Loucy (cell line): ENCODE data around the gene KDELR3.

Source experiments
- H2AFZ ChIP-seq: fragments of 200-600 bp; sonication (generic); 2 replicates; pipeline ENCODE4 v1.6.0; 2016; ENCODE audit warnings: antibody characterized with exemption, mild to moderate bottlenecking, low read length, moderate library complexity
- H3F3A ChIP-seq: fragments of 200-600 bp; 2 replicates; pipeline ENCODE4 v1.6.0; 2016; ENCODE audit warnings: antibody characterized with exemption, low read depth, mild to moderate bottlenecking
- H3K27me3 ChIP-seq: fragments of 200-600 bp; sonication (generic); 2 replicates; pipeline ENCODE4 v1.6.1; 2014; ENCODE audit warnings: low read length, mild to moderate bottlenecking; ENCODE audit not compliant: insufficient read depth, poor library complexity, severe bottlenecking
- H3K36me3 ChIP-seq: fragments of 200-600 bp; sonication (generic); 2 replicates; pipeline ENCODE4 v1.6.1; 2016; ENCODE audit warnings: low read length; ENCODE audit not compliant: insufficient read depth
- H3K4me1 ChIP-seq: fragments of 200-600 bp; sonication (generic); 2 replicates; pipeline ENCODE4 v1.5.1; 2014; ENCODE audit warnings: low read length, mild to moderate bottlenecking; ENCODE audit not compliant: insufficient read depth, poor library complexity, severe bottlenecking
- H3K4me2 ChIP-seq: fragments of 200-600 bp; sonication (generic); 2 replicates; pipeline ENCODE4 v1.6.0; 2014; ENCODE audit warnings: antibody characterized with exemption, low read length, low read depth, mild to moderate bottlenecking; ENCODE audit not compliant: poor library complexity, severe bottlenecking
- H3K4me3 ChIP-seq: fragments of 200-600 bp; sonication (generic); 2 replicates; pipeline ENCODE4 v1.5.1; 2014; ENCODE audit warnings: low read length, mild to moderate bottlenecking, mixed read lengths; ENCODE audit not compliant: poor library complexity, severe bottlenecking
- H3K79me2 ChIP-seq: fragments of 200-600 bp; sonication (generic); 2 replicates; pipeline ENCODE4 v1.6.1; 2014; ENCODE audit warnings: low read length; ENCODE audit not compliant: insufficient read depth
- H3K9ac ChIP-seq: fragments of 200-600 bp; sonication (generic); 2 replicates; pipeline ENCODE4 v1.6.0; 2014; ENCODE audit warnings: mild to moderate bottlenecking, low read depth, low read length, moderate library complexity; ENCODE audit not compliant: poor library complexity, severe bottlenecking
- H3K9me2 ChIP-seq: fragments of 200-600 bp; sonication (generic); replicated peaks from 2 replicates; pipeline ENCODE4 v1.6.1; 2016; ENCODE audit warnings: low read depth, low read length, mixed read lengths
- H3K9me3 ChIP-seq: fragments of 200-600 bp; sonication (generic); 2 replicates; pipeline ENCODE4 v1.6.1; 2014; ENCODE audit warnings: mild to moderate bottlenecking, antibody characterized with exemption, low read length, low read depth; ENCODE audit not compliant: insufficient read depth
- H4K20me1 ChIP-seq: fragments of 200-600 bp; sonication (generic); 2 replicates; pipeline ENCODE4 v1.6.0; 2014; ENCODE audit warnings: antibody characterized with exemption, low read length, mild to moderate bottlenecking; ENCODE audit not compliant: insufficient read depth, poor library complexity, severe bottlenecking
- CTCF ChIP-seq: fragments of 200-600 bp; sonication (generic); conservative IDR thresholded peaks from 2 replicates; pipeline ENCODE4 v1.5.1; 2014; ENCODE audit warnings: mild to moderate bottlenecking, antibody characterized with exemption, low read length
- EZH2phosphoT487 ChIP-seq: fragments of 200-600 bp; IDR thresholded peaks from 2 replicates; pipeline ENCODE4 v1.6.1; 2018; ENCODE audit warnings: antibody characterized with exemption, mild to moderate bottlenecking, moderate library complexity, borderline replicate concordance

KDELR3 gene

GRCh38 chr22:38490475-38490874 lies 22.6 kb downstream of the KDELR3 start:
- Histone ChIP-seq H3K4me2 (no peak overlapping the region), H3K9ac (no peak overlapping the region), H3K9me3 (no peaks in the 10 kb centered on the region), H3K79me2 (peaks cover 39% of the 10 kb centered on the region), H3K36me3 (peaks cover 90% of the 10 kb centered on the region), H2AFZ (no peak overlapping the region), H3K9me2 (no peaks in the 10 kb centered on the region), H3K4me1 (peaks cover 13% of the 10 kb centered on the region), H3F3A (peaks cover 3% of the 10 kb centered on the region), H3K4me3 (no peak overlapping the region), H3K27me3 (no peaks in the 10 kb centered on the region), H4K20me1 (peaks cover 67% of the 10 kb centered on the region)
- TF ChIP-seq CTCF, result no peak
- TF ChIP-seq EZH2phosphoT487, result no peak

- peaks cover 72% of the 10 kb centered on the region for H4K20me1 ChIP-seq
- TF ChIP-seq EZH2phosphoT487, result no peak
- no peak for TF ChIP-seq CTCF
- H3F3A ChIP-seq, result peaks cover 3% of the 10 kb centered on the region
Observed at GRCh38 chr22:38490915-38491314, 23.0 kb downstream of the KDELR3 start.

GRCh38 chr22:38491707-38492348 lies 23.9 kb downstream of the KDELR3 start:
- Histone ChIP-seq H3K4me3 (no peak overlapping the region), H3K9me3 (no peaks in the 10 kb centered on the region), H3K4me1 (peaks cover 15% of the 10 kb centered on the region), H3K4me2 (no peak overlapping the region), H3F3A (peaks cover 3% of the 10 kb centered on the region), H2AFZ (no peak overlapping the region), H3K79me2 (peaks cover 53% of the 10 kb centered on the region), H4K20me1 (peaks cover 77% of the 10 kb centered on the region), H3K36me3 (peaks cover 91% of the 10 kb centered on the region), H3K9me2 (no peaks in the 10 kb centered on the region), H3K9ac (no peak overlapping the region), H3K27me3 (no peaks in the 10 kb centered on the region)
- no peak for TF ChIP-seq EZH2phosphoT487
- TF ChIP-seq CTCF, result no peak

More at GRCh38 chr22:38490915-38491314, 23.0 kb downstream of the KDELR3 start:
- no peaks in the 10 kb centered on the region for H3K9me2 ChIP-seq
- no peak overlapping the region for H3K4me2 ChIP-seq
- peaks cover 13% of the 10 kb centered on the region for H3K4me1 ChIP-seq
- no peak overlapping the region for H3K4me3 ChIP-seq
- H2AFZ ChIP-seq, result no peak overlapping the region
- no peaks in the 10 kb centered on the region for H3K27me3 ChIP-seq
- peaks cover 91% of the 10 kb centered on the region for H3K36me3 ChIP-seq
- no peak overlapping the region for H3K9ac ChIP-seq
- no peaks in the 10 kb centered on the region for H3K9me3 ChIP-seq
- peaks cover 44% of the 10 kb centered on the region for H3K79me2 ChIP-seq
